ENCODE results near the gene COX7A2L. TPM values are rescaled to one million over a fixed set of nuclear protein-coding genes. Genes with fewer than 3 reads are reported as not detected.
A peak's percentile ranks its signal among the peaks of the same experiment; 100 is the strongest.

The COX7A2L gene
- total RNA-seq, 3 donors from 2014 or later (not counting 1 experiment from before 2014, with no cell fraction given) = 45.8 to 59.1 (median 58.1) TPM

GRCh38 chr2:42342795-42343241 lies 18.2 kb downstream of the COX7A2L start:
- Mint-ChIP-seq H3K27me3 (ENCODE audit: low read depth in 2 of 2) (no peaks in the 10 kb centered on the region), H3K4me1 (peaks cover 26 to 49% of the 10 kb centered on the region in 2 donors), H3K36me3 (no peaks in the 10 kb centered on the region), H3K9me3 (no peaks in the 10 kb centered on the region), H3K4me3 (no peak overlapping the region), H3K27ac (peak overlapping the region in 1 of 2 donors; percentile 76)
- no peak for DNase-seq
- no peaks in the 10 kb centered on the region for H3K9me3 ChIP-seq (ENCODE audit: control insufficient read depth, insufficient read depth, low read length)
- 90% methylated on average over 11 of the region's 11 CpGs for WGBS (ENCODE audit: insufficient coverage)
- no peak for ATAC-seq
- H3K4me3 ChIP-seq (ENCODE audit: low read length) = no peak overlapping the region
- H3K36me3 ChIP-seq (ENCODE audit: control insufficient read depth, insufficient read depth, low read length) = peaks cover 11% of the 10 kb centered on the region
- TF ChIP-seq CTCF (IDR thresholded peaks at IDR 0.05) = no peak
- intact Hi-C loops (cut with micrococcal nuclease) = no loop called here
- H3K27me3 ChIP-seq (ENCODE audit: control insufficient read depth, insufficient read depth, low read length) = no peaks in the 10 kb centered on the region
- H3K27ac ChIP-seq (ENCODE audit: low read length) = no peak overlapping the region
- H3K4me1 ChIP-seq (ENCODE audit: control insufficient read depth, insufficient read depth, low read length) = peaks cover 7% of the 10 kb centered on the region

GRCh38 chr2:42342061-42342794 lies 18.8 kb downstream of the COX7A2L start:
- no peak overlapping the region for H3K27ac ChIP-seq (ENCODE audit: low read length)

GRCh38 chr2:42340938-42341636 lies 19.9 kb downstream of the COX7A2L start:
- ATAC-seq = no peak
- no peaks in the 10 kb centered on the region for H3K27me3 ChIP-seq (ENCODE audit: control insufficient read depth, insufficient read depth, low read length)
- intact Hi-C loops (cut with micrococcal nuclease) = no loop called here
- peaks cover 7% of the 10 kb centered on the region for H3K4me1 ChIP-seq (ENCODE audit: control insufficient read depth, insufficient read depth, low read length)
- peak overlapping the region; percentile 12 to 14 for H3K27ac Mint-ChIP-seq
- H3K9me3 ChIP-seq (ENCODE audit: control insufficient read depth, insufficient read depth, low read length) = no peaks in the 10 kb centered on the region
- no peak for TF ChIP-seq CTCF (IDR thresholded peaks at IDR 0.05)
- no peak for DNase-seq
- peaks cover 26 to 48% of the 10 kb centered on the region in 2 donors for H3K4me1 Mint-ChIP-seq
- peaks cover 21% of the 10 kb centered on the region for H3K36me3 ChIP-seq (ENCODE audit: control insufficient read depth, insufficient read depth, low read length)
- H3K4me3 ChIP-seq (ENCODE audit: low read length) = no peak overlapping the region
- no peak overlapping the region for H3K27ac ChIP-seq (ENCODE audit: low read length)
- no peak overlapping the region for H3K4me3 Mint-ChIP-seq
- H3K36me3 Mint-ChIP-seq = no peaks in the 10 kb centered on the region
- H3K27me3 Mint-ChIP-seq (ENCODE audit: low read depth in 2 of 2) = no peaks in the 10 kb centered on the region
- WGBS (ENCODE audit: insufficient coverage) = 91% methylated on average over 10 of the region's 10 CpGs
- H3K9me3 Mint-ChIP-seq = no peaks in the 10 kb centered on the region

More at GRCh38 chr2:42342061-42342794, 18.8 kb downstream of the COX7A2L start:
- Histone ChIP-seq H3K36me3 (ENCODE audit: control insufficient read depth, insufficient read depth, low read length) (peaks cover 11% of the 10 kb centered on the region), H3K27me3 (ENCODE audit: control insufficient read depth, insufficient read depth, low read length) (no peaks in the 10 kb centered on the region), H3K4me1 (ENCODE audit: control insufficient read depth, insufficient read depth, low read length) (peaks cover 7% of the 10 kb centered on the region), H3K9me3 (ENCODE audit: control insufficient read depth, insufficient read depth, low read length) (no peaks in the 10 kb centered on the region), H3K4me3 (ENCODE audit: low read length) (no peak overlapping the region)
- H3K9me3 Mint-ChIP-seq = no peaks in the 10 kb centered on the region
- peaks cover 26 to 48% of the 10 kb centered on the region in 2 donors for H3K4me1 Mint-ChIP-seq
- H3K36me3 Mint-ChIP-seq = no peaks in the 10 kb centered on the region
- H3K4me3 Mint-ChIP-seq = no peak overlapping the region
- WGBS (ENCODE audit: insufficient coverage) = 89% methylated on average over 8 of the region's 8 CpGs
- DNase-seq (no peak), ATAC-seq (no peak)
- H3K27me3 Mint-ChIP-seq (ENCODE audit: low read depth in 2 of 2) = no peaks in the 10 kb centered on the region
- TF ChIP-seq CTCF (IDR thresholded peaks at IDR 0.05) = no peak
- intact Hi-C loops (cut with micrococcal nuclease) = no loop called here
- H3K27ac Mint-ChIP-seq = peak overlapping the region in 1 of 2 donors; percentile 76
